CD4-positive, alpha-beta T cell treated with Interleukin-15 for 1 hour (primary cell): Measurements from ENCODE around the gene LARP7.
"Not testable (repeated sequence)": the region's sequence is repeated elsewhere in the genome, so short reads cannot be mapped to it uniquely, and the experiment has no call there.

Source experiments
- DNase-seq: peaks from one replicate; pipeline ENCODE4 v3.0.0-alpha.2; 2020

LARP7 gene

DNA sequence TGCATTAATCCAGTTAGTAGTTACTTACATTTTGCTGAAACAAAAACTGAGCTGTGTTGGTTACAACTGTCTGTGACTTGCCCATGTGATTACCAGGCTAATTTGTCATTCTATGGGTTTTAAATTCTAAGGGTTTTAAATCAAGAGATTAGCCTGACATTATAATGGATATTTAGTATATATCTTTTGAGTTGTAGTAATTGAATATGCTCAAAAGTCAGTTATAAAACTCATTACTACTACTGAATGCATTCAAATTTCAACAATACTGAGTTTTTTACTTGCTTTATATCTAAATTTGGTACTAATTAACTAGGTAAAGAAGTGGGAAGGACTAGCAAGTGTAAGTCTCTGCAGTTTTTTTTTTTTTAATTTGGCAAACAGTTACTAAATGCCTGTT, 14.7 kb downstream of the LARP7 start:
- DNase-seq = no peak

DNA sequence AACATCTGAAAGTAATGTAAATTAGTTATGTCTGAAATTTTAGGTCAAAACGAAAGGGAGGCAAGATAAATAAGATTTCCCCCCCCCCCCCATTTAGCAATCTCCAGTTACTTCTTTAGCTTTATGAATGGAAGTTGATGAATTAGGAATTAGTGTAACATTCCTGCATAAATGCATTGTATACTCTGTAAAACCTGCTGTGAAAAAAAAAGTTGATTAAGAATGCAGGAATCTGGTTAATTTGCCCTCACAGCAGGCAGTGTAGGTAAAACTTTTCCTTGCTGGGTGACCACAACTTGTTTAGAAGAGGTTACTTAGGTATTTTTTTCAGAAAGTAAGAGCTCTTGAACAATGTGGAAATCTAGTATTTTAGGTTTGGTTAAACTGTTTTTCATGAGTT, 15.3 kb downstream of the LARP7 start:
- DNase-seq = no peak

DNA sequence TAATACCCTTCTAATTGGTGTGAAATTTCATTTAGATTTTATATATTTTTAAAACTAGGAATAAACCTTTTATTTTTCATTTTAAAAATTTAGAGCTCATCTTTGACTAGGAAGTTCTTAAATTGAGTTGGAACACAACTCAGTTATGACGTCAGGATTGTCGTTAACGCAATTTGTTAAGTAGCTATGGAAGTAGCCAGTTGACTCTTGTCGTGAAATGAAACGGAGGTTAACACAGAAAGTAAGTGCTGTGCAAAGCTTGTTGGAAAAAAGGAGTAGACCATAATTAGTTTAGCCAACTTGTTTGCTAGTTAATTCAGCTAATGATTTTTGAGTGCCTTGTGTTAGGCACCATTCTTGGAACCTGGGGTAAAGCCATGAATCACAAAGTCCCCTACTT, 18.3 kb downstream of the LARP7 start:
- no peak for DNase-seq

DNA sequence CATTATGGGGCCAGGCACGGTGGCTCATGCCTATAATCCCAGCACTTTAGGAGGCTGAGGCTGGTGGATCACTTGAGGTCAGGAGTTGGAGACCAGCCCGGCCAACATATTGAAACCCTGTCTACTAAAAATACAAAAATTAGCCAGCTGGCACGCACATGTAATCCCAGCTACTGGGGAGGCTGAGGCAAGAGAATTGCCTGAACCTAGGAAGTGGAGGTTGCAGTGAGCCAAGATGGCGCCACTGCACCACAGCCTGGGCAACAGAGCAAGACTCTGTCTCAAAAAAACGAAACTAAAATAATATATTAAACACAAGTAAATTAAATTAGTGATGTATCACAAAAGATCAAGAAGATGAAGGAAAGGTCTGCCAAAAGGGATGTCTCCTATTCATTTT, 19.2 kb downstream of the LARP7 start:
- DNase-seq = not testable (repeated sequence)

DNA sequence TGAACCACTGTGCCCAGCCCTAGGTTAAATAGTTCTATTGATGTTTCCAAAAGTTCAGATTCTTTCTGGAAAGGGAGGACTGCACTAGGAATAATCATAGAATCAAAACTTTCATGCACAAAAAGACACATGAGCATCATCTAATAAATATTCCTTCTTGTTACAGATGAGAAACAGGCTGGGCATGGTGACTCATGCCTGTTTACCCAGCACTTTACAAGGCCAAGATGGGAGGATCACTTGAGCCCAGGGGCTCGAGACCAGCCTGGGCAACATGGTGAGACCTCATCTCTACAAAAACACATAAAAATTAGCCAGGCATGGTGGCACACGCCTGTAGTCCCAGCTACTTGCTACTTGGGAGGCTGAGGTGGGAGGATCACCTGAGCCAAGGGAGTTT, 27.7 kb downstream of the LARP7 start:
- DNase-seq = no peak

DNA sequence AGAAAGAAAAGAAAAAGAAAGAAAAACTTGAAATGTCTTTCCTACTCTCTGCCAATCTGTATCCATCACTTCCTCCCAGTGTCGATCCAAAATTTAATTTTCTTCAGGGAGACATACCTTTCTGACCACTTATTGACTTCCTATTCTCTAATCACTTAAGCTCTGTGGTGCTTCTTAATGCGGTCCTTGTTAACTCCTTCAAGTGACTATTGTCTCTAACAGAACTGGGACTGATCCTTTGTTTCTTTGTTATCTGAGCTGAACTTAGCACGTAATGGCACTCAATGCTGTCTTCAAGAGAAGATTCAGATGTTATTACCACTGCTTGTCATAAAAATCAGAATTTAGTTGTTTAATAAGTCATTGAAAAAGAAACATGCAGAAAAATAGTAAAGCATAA, 31.2 kb downstream of the LARP7 start:
- DNase-seq = no peak

DNA sequence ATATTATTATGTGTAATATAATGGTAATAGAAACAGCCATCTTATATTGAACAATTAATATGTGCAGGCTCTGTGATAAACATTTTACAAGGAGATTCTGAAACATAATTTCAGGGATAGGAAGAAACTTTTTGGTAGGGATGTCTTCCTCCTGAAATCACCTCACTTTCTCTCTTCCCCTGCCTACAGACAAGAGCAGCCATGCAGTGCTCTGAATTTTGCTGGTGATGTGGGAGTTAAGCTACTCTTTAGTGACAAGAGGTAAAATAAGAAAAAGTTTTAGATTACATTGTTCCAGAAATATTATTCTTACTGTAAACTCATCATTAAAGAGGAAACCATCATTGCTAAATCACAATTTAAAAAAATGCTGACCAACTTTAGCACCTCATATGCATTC, 36.1 kb downstream of the LARP7 start:
- DNase-seq = no peak

DNA sequence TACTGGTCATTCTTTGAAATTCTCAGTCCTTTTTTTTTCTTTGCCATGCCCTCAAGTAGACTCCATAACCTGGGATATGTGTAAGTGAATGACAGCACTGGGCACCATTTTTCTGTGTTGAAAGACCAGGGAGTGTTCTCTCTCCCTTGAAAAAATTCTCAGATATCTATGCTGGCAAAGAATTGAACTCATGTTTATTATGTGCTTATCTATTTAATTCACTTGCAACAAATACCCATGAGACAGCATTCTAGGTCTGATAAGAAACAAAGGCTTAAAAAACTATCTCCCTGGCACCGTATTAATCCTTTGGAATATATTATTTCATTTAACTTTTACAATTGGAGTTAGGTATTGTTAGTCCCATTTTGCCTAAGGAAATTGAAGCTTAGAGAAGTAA, 36.7 kb downstream of the LARP7 start:
- DNase-seq = no peak

DNA sequence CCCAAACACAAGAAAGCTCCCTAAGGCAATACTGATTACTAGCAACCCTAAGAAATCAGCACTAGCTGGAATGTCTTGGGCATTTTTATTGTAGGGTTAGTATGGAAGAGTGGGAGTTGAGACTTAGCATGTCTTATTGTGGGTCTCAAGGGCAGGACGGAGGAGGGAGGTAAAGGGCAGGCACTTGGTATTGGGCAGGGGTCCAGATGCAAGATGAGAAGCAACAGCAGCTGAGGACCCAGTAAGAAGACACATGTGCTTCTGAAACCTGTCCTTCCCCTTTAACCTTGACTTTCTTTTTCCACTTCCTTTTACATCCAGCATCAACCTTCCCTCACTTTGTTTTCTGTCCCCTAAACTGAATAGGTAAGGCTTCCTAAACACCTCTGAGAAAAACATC, 37.4 kb downstream of the LARP7 start:
- no peak for DNase-seq

DNA sequence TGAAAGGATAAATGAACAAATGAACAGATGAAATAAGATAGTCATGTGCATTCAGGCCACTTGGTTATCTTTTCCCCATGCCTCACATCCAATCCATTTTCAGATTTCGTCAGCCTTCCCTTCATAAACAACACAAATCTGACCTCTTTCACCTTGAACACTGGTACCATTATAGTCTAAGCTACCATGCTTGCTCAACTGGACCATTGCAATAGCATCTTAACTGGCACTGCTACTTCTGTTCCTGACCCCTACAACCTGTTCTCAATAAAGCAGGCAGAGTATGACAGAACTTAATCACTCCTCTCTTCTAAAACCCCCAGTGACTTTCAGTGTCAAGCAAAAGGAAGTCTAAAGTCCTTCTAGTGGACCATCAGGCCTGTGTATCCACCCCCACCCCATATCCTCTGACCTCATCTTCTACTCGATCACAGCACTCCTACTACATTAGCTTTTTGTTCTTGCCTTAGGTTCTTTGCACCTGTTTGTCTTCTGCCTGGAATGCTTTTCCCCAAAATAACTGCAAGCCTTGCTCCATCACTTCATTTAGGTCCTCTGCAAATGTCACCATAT, 40.7 kb downstream of the LARP7 start:
- no peak for DNase-seq

DNA sequence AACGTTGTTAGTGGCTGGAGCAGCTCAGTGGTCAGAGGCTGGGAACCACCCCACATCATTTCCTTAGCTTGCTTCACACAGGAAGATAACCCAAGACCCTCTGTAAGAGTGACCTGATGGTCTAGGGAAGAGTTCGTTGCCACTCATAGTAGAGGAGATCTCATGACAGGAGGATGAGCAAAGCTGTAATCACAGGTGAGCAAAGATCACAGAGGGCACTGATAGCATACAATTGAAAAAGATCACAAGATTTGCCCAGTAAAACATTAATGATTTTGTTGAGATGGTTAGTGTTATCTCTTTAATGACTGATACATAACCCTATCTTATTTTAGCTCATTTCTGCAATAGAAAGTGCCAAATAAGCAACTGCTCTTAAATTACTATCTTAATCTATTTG, 44.1 kb downstream of the LARP7 start:
- no peak for DNase-seq

DNA sequence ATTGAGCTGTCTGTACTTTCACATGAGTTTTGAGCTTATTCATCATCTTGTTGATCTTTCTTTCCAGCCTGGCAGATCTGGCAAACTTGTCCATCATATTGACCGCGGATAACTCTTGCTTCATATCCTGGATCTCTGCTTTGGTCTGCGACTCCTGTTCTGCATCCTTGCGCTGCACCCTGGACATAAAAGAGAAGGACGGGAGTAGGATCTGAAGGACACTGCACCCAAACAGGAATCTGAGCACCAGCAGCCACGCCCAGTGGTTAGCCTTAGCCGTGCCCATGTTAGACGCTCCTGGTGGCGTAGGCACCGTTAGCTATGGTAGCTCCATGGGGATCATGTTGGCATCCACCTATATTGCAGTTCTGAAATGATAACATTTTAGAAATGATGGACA, 56.6 kb downstream of the LARP7 start:
- DNase-seq = no peak

DNA sequence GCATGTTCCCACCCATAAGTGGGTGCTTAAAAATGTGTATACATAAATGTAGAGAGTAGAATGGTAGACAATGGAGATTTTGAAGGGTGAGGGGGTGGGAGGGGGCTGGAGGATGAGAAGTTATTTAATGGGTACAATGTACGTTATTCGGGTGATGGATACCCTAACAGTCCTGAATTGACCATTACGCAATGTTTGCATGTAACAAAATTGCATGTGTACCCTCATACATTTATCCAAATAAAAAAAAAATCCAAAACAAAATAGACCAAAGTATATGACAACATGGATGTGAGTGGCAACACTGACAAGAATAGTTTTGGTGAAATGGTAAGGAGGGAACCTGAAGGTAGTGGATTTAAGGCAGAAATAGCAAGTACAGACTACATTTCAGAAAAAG, 63.7 kb downstream of the LARP7 start:
- no peak for DNase-seq

DNA sequence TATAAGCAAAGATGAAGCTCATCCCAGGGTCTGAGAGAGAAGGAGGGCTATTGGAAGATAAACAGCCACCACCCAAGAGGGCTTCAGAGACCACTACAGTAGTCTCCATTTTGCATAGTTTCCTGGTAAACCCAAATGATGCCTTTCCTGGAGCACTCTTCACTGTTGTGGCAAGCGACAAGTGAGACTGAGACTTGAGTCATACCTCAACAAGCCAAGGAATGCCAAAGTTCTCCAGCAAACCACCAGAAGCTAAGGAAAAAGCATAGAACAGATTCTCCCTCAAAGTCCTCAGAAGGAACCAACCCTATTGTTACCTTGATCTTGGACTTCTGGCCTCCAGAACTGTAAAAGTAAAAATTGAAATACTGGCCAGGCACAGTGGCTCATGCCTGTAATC, 65.9 kb downstream of the LARP7 start:
- no peak for DNase-seq

DNA sequence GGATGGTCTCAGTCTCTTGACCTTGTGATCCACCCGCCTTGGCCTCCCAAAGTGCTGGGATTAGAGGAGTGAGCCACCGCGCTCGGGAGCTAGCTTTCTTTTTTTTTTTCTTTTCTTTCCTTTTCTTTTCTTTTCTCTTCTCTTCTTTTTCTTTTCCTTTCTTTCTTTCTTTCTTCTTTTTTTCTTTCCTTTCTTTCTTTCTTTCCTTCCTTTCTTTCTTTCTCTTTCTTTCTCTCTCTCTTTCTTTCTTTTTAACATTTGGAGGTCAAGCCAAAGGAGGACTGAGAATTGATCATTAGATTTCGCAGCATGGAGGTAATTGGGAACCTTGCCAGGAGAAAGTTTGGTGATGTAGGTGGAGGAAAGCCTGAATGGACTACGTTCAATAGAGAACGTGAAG, 67.4 kb downstream of the LARP7 start:
- DNase-seq = no peak

DNA sequence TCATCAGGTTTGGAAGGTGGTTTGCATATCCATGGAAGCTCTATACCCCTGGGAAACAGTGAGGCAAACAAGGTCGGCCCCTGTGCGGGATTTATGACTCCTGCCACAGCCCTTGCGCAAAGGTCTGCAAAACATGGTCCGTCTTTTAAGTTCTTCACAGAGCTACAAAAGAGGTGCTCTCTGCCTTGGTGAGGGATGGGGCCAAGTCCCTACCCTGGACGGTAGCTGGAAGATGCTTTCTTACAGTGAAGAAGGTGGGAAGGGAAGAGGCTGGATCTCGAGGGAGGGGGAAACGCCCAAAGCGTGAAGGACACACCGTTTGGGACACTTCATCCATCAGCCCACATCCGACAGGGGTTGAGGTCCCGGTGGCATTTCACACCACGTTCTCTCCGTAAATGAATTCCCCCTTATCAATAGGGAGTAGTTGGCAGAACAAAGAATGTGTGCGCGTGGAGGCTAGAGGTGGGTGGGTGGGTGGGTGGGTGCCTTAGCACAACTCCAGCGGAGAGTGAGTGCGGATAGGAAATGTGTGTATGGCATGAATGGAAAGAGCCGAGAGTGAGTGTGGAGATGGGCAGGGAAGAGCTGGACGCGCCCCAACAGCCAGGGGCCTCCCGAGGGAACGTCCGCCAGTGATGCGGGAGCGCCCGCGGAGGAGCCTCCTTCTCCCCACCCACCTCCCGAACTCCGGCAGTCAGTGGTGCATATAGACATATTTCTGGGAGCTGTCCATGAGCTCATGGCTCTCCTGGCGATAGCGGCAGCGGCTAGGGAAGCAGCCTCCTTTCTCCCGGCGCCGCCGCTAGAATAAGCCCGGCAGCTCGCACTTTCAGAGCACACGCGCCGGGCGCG, 68.3 kb downstream of the LARP7 start:
- DNase-seq = no peak

DNA sequence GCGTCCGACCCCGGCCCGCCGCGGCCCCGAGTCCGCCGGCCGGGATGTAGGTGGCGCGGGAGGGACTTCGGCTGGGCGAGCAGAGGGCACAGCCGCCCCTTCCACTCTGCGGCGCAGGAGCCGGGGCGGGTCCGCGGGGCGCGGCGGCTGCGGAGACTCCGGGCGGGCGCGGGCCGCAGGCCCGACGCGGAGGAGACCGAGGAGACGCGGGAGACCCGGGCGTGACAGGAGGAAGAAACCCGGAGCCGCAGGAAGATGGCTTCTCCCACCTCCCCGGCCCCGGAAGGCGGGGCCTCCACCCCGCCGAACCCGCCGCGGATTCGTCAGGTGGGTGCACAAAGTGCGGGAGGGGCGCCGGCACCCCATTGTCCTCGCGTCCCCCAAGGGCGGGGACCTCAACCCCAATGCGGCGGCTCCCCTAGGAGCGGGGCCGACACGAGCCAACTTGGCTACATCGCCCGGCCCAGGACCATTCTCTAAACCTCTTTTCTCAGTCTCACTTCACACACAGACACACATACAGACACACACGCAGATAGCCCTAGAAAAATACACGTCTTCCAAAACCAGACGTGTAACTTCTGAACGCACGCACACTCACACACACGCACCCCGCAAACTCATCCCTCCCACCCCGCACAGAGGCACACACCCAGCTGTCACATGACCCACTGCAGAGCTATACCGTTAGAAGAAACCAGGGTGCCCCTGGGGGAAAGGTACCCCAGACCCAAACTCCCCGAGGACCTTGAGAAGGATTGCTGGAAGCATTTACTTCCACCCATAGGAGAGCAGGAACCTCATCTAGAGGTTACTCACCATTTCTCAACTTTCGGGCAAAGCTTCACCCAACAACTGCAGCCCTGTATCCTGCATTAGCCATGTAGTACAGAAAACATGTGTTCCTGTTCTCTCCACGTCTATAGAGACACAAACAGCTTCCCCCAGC, 69.2 kb downstream of the LARP7 start:
- DNase-seq = not testable (repeated sequence)

DNA sequence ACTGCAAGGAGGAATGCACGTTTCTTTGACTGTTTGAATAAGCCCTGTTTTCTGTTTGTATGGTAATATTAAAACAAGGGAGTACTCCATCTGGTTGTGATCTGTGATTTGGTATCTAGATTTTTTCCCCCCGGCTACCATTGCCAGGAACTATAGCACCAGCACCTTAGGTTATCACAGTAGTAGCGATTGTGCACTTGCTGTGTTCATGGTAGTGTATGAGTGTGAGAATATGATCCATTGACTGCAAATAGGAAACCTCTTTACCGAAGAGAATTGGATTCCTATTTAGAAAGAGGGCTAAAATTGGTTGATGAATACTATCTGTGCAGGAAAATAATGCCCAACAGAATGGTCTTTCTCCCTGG, 69.9 kb downstream of the LARP7 start:
- no peak for DNase-seq
